HG02763 (cell line): ENCODE results near the gene GSX1.
"Not testable (repeated sequence)": the region's sequence is repeated elsewhere in the genome, so short reads cannot be mapped to it uniquely, and the experiment has no call there.

Experiments used
- ATAC-seq: cut with Tn5 transposase; IDR thresholded peaks from one replicate; pipeline ENCODE4 v1.9.1; 2021; ENCODE audit warnings: mild to moderate bottlenecking, moderate library complexity; ENCODE audit not compliant: unreplicated experiment

The GSX1 gene

GRCh38 chr13:27792393-27793218 is at the start of gene GSX1:
TSS of gene GSX1 (plus strand) at chr13:27792483. CDS start at chr13:27792691, 208 bp downstream.
- no peak for ATAC-seq

GRCh38 chr13:27744801-27745200 is 47.5 kb upstream of the GSX1 start:
- ATAC-seq = no peak

- no peak for ATAC-seq
Measured at GRCh38 chr13:27745301-27745700, 47.0 kb upstream of the GSX1 start.

- not testable (repeated sequence) for ATAC-seq
Measured at GRCh38 chr13:27748143-27748542, 44.1 kb upstream of the GSX1 start.

- ATAC-seq = no peak
Measured at GRCh38 chr13:27751953-27752532, 40.2 kb upstream of the GSX1 start.

- no peak for ATAC-seq
Measured at GRCh38 chr13:27765650-27766049, 26.6 kb upstream of the GSX1 start.

- no peak for ATAC-seq
Measured at GRCh38 chr13:27770809-27771208, 21.5 kb upstream of the GSX1 start.

- no peak for ATAC-seq
Measured at GRCh38 chr13:27772651-27773425, 19.4 kb upstream of the GSX1 start.

- ATAC-seq = no peak
Measured at GRCh38 chr13:27774169-27774568, 18.1 kb upstream of the GSX1 start.

- no peak for ATAC-seq
Measured at GRCh38 chr13:27774651-27775050, 17.6 kb upstream of the GSX1 start.

GRCh38 chr13:27775943-27776342 is 16.3 kb upstream of the GSX1 start:
- no peak for ATAC-seq

GRCh38 chr13:27782151-27782550 is 10.1 kb upstream of the GSX1 start:
- ATAC-seq = no peak

- no peak for ATAC-seq
Measured at GRCh38 chr13:27783111-27783510, 9.2 kb upstream of the GSX1 start.

- no peak for ATAC-seq
Measured at GRCh38 chr13:27788271-27788670, 4.0 kb upstream of the GSX1 start.

GRCh38 chr13:27789153-27789494 is 3.2 kb upstream of the GSX1 start:
- no peak for ATAC-seq

- ATAC-seq = no peak
Measured at GRCh38 chr13:27789495-27790303, 2.6 kb upstream of the GSX1 start.

- no peak for ATAC-seq
Measured at GRCh38 chr13:27790523-27790922, 1.8 kb upstream of the GSX1 start.

GRCh38 chr13:27791146-27791900 is 960 bp upstream of the GSX1 start:
- no peak for ATAC-seq

- no peak for ATAC-seq
Measured at GRCh38 chr13:27791901-27792392, 336 bp upstream of the GSX1 start.
